Measurements from ENCODE around the gene NCR2.
"Not testable (repeated sequence)": the region's sequence is repeated elsewhere in the genome, so short reads cannot be mapped to it uniquely, and the experiment has no call there.

Gene NCR2

GRCh38 chr6:41291717-41292116, 43.7 kb upstream of the NCR2 start:
- peaks cover 15% of the 10 kb centered on the region for H3K27me3 ChIP-seq (ENCODE audit: insufficient read depth, low read depth, severe bottlenecking)
- H3K4me3 ChIP-seq (ENCODE audit: low read depth, low read length), result no peak overlapping the region
- peaks cover 5% of the 10 kb centered on the region for H3K9me3 ChIP-seq (ENCODE audit: severe bottlenecking)
- no peak for TF ChIP-seq CTCF (IDR thresholded peaks at IDR 0.05; ENCODE audit: low read depth, low read length)
- no peak for DNase-seq
- no peaks in the 10 kb centered on the region for H3K36me3 ChIP-seq
- H3K27ac ChIP-seq, result no peak overlapping the region

DNA sequence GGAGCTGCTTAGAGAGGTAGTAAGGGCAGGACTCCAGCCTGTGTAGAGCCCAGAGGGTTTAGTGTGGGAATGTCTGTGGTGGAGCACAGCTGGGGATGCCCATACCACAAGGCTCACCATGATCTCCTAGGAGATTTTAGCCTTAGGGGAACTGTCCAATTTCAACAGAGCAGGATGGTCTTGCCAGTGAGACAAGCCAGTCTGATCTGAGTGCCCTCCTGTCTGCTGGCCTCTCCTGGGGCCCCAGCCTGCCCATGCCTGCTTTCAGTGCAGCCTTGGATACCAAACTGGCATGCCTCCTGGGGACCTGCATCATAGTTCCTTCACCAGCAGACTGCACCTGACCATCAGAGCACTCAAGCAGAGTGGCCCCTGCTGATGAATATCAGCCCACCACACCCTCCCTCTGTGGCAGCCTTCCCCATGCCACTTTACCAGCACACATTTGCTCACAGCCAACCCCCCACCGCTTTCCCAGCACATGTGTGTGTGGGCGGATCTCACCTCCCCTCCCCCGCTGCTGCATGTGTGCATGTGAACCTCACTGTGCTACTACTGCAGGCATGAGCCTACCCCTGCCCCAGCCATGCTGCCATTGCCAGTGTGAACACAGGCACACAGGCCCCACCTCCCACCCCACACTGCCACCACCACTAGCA, 41.1 kb upstream of the NCR2 start:
- no peak overlapping the region for H3K4me3 ChIP-seq (ENCODE audit: low read depth, low read length)

DNA sequence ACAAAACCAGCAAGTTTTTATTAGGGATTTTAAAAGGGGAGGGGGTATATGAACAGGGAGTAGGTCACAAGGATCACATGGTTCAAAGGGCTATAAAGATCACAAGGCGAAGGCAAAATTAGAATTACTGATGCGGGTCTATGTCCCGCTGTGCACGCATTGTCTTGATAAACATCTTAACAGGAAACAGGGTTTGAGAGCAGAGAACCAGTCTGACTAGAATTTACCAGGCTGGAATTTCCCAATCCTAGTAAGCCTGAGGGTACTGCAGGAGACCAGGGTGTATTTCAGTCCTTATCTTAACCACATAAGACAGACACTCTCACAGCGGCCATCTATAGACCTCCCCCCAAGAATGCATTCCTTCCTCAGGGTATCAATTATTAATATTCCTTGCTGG, 38.2 kb upstream of the NCR2 start:
- not testable (repeated sequence) for H3K27ac ChIP-seq; H3K36me3 ChIP-seq; H3K4me3 ChIP-seq (ENCODE audit: low read depth, low read length); DNase-seq
- Histone ChIP-seq H3K27me3 (ENCODE audit: insufficient read depth, low read depth, severe bottlenecking) (peaks cover 29% of the 10 kb centered on the region), H3K9me3 (ENCODE audit: severe bottlenecking) (peaks cover 16% of the 10 kb centered on the region)

More for the DNA sequence above, 41.1 kb upstream of the NCR2 start:
- Histone ChIP-seq H3K27me3 (ENCODE audit: insufficient read depth, low read depth, severe bottlenecking) (peaks cover 26% of the 10 kb centered on the region), H3K36me3 (no peaks in the 10 kb centered on the region), H3K27ac (no peak overlapping the region), H3K9me3 (ENCODE audit: severe bottlenecking) (peaks cover 13% of the 10 kb centered on the region)
- DNase-seq, result no peak
- TF ChIP-seq CTCF (IDR thresholded peaks at IDR 0.05; ENCODE audit: low read depth, low read length), result no peak

- H3K27me3 ChIP-seq (ENCODE audit: insufficient read depth, low read depth, severe bottlenecking), result peaks cover 32% of the 10 kb centered on the region
- no peak overlapping the region for H3K4me3 ChIP-seq (ENCODE audit: low read depth, low read length)
- no peak for DNase-seq
- H3K27ac ChIP-seq, result no peak overlapping the region
- peaks cover 25% of the 10 kb centered on the region for H3K9me3 ChIP-seq (ENCODE audit: severe bottlenecking)
- no peak for TF ChIP-seq CTCF (IDR thresholded peaks at IDR 0.05; ENCODE audit: low read depth, low read length)
- H3K36me3 ChIP-seq, result no peaks in the 10 kb centered on the region
Measured at GRCh38 chr6:41298785-41299502, 36.5 kb upstream of the NCR2 start.

DNA sequence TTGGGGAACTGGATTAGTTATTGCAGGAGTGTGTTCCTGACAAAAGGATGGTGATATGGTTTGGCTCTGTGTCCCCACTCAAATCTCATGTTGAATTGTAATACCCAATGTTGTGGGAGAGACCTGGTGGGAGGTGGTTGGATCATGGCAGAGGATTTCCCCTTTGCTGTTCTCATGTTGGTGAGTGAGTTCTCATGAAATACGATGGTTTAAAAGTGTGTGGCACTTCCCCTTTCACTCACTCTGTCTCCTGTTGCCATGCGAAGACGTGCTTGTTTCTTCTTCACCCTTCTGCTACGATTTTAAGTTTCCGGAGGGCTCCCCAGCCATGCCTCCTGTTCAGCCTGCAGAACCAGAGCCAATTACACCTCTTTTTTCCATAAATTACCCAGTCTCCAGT, 32.8 kb upstream of the NCR2 start:
- H3K9me3 ChIP-seq (ENCODE audit: severe bottlenecking), result peaks cover 13% of the 10 kb centered on the region
- DNase-seq, result no peak
- H3K36me3 ChIP-seq, result no peaks in the 10 kb centered on the region
- TF ChIP-seq CTCF (IDR thresholded peaks at IDR 0.05; ENCODE audit: low read depth, low read length), result no peak
- H3K27ac ChIP-seq, result no peak overlapping the region
- H3K27me3 ChIP-seq (ENCODE audit: insufficient read depth, low read depth, severe bottlenecking), result peaks cover 44% of the 10 kb centered on the region
- no peak overlapping the region for H3K4me3 ChIP-seq (ENCODE audit: low read depth, low read length)

DNA sequence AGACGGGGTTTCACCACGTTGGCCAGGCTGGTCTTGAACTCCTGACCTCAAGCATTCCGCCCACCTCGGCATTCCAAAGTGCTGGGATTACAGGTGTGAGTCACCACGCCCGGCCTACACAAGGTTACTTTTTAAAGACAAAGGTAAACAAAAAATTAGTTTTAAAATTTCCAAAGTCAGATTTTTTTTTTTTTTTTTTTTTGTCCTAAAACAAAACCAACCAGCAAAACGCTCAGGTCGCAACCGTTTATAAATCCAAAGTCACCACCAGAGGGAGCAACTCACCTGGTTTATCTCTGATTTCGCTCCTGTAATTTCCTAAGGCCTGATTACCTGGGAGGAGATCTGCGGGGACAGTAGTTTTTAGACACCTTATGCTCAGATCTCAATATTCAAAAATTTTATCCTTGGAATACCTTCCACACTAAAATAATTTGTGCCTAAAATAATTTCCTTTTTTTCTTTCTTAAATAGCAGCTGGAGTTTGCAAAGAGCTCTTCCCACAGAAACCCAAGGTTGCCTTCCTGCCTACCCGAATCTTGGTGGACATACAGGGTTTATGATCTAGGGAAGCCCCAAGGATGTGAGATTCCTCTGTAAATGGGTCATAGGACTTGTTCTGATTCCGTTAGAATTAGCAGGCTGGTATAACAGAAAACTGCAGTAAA, 29.1 kb upstream of the NCR2 start:
- Histone ChIP-seq H3K36me3 (no peaks in the 10 kb centered on the region), H3K27ac (no peak overlapping the region), H3K27me3 (ENCODE audit: insufficient read depth, low read depth, severe bottlenecking) (peaks cover 44% of the 10 kb centered on the region), H3K4me3 (ENCODE audit: low read depth, low read length) (no peak overlapping the region), H3K9me3 (ENCODE audit: severe bottlenecking) (peaks cover 13% of the 10 kb centered on the region)
- TF ChIP-seq CTCF (IDR thresholded peaks at IDR 0.05; ENCODE audit: low read depth, low read length), result peak; percentile 67
- peak; percentile 60 for DNase-seq
